ENCODE measurements around the gene MTRF1.

- TF ChIP-seq POLR2AphosphoS5 (IDR thresholded peaks at IDR 0.05; ENCODE audit: borderline replicate concordance, low read depth, low read length): no peak
- no peak for TF ChIP-seq EZH2 (IDR thresholded peaks at IDR 0.05)
- no peak for TF ChIP-seq FOXP2 (optimal IDR thresholded peaks at IDR 0.05; ENCODE audit: control extremely low read depth, extremely low read length, insufficient read depth)
Measured at GRCh38 chr13:41304551-41304950, 41.2 kb upstream of the MTRF1 start.
